NK-92 treated with Interleukin-12 subunit alpha and Interleukin-12 subunit beta, amount 100 ng/mL, for 24 hours (cell line): ENCODE results near the gene OR2AT4.
"Not testable (repeated sequence)": the region's sequence is repeated elsewhere in the genome, so short reads cannot be mapped to it uniquely, and the experiment has no call there.

Source experiments
- DNase-seq: peaks from one replicate; lab custom pipeline; 2025; lab: John Stamatoyannopoulos, UW

The OR2AT4 gene

DNA sequence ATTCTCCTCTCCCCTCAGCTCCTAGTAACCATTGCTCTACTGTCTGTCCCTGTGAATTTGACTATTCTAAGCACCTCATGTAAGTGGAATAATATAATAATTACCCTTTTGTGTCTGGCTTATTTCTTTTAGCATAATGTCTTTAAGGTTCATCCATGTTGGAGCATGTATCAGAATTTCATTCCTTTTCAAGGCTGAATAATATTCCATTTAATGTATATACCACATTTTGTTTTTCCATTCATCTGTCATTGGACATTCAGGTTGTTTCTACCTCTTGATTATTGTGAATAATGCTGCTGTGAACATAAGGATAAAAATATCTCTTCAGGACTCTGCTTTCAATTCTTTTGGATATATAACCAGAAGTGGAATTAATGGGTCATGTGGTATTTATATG lies 28.1 kb downstream of the OR2AT4 start:
- no peak for DNase-seq

DNA sequence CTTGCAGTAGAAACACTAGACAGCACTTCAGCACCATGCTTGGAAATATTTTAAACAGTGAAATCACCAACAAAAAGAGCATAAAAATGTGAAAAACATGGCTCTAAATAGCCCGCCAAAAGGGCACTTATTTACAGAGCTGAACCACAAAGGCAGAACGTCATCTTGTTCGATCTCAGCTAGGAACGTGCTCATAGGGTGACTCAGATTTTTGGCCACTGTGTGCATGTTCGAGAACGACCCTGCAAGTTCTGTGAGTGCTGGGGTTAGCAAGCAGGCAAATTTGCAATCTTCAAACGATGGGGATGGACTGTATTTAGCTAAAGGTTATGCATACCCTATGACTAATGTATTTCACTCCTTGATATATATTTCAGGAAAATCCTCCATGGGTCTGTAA lies 30.6 kb downstream of the OR2AT4 start:
- DNase-seq, result no peak

DNA sequence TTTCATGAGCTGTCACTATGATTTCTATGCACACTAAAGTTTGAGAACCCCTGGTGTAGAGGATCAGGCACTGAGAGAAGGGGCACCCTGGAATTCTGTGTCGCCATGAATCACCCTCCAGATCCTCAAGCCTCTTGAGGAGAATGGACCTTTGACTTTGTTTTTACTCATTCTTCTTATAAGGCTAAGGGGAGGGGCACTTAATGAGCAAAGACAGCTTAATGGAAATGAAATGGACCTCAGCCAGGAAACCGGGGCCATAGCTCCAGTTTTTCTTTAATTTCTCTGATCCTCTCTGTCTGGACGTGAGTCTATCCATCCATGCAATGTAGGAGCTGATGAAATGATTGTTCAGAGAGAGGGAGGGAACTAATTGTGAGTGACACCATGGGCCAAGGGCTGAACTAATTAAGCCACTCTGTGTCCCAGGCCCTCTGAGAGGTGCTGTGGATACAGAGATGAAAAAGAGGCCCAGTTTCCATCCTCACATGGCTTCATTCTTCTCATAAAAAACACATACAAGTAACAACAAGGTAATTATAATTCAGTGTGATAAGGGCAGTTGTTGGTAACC lies 32.8 kb downstream of the OR2AT4 start:
- no peak for DNase-seq

DNA sequence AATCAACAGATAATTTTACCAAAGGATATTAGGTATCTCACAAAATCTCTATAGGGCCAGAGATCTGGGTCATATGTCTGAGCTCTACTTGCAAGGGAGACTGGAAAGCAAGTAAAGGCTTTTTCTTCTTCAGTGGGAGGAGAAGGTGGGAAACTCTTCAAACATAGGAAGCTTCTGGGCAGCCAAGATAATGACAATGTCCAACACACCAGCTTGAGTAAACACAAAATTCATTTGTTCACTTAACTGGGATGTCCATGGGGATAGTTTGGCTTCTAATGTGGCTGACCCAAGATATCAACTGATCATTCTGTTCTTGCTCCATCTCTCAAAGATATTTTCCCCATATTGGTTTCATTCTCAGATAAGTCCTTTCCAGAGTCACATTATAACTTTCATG lies 37.4 kb downstream of the OR2AT4 start:
- no peak for DNase-seq

- no peak for DNase-seq
Measured at GRCh38 chr11:75056814-75057213, 39.9 kb downstream of the OR2AT4 start.

- no peak for DNase-seq
Measured at GRCh38 chr11:75055511-75055910, 41.2 kb downstream of the OR2AT4 start.

DNA sequence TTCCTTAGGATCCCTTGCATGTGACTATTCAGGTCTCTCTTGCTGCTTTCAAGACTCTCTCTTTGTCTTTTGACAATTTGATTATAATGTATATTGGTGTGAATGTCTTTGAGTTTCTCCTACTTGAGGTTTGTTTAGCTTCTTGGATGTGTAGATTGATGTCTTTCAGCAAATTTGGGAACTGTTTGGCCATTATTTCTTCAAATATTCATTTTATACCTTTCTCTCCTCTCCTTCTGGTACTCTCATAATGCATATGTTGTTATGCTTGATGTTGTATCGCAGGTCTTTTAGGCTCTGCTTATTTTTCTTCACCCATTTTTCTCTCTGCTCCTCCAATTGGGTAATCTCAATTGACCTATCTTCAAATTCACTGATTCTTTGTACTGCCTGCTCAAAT lies 44.2 kb downstream of the OR2AT4 start:
- DNase-seq, result no peak

GRCh38 chr11:75051043-75051442 lies 45.6 kb downstream of the OR2AT4 start:
- no peak for DNase-seq

DNA sequence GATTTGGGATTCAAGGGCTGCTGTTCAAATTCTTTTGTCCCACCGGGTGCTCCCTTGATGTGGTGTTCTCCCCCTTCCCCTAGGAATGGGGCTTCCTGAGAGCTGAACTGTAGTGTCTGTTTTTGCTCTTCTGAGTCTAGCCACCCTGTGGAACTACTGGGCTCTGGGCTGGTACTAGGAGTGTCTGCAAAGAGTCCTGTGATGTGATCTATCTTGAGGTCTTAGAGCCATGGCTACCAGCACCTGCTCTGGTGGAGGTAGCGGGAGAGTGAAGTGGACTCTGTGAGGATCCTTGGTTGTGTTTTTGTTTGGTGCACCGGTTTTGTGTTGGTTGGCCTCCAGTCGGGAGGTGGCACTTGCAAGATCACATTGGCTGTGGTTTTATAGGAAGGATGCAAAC lies 46.2 kb downstream of the OR2AT4 start:
- no peak for DNase-seq

GRCh38 chr11:75049501-75050266 lies 47.0 kb downstream of the OR2AT4 start:
- not testable (repeated sequence) for DNase-seq

GRCh38 chr11:75047191-75047590 lies 49.5 kb downstream of the OR2AT4 start:
- DNase-seq, result no peak

GRCh38 chr11:75046668-75047067 lies 50.0 kb downstream of the OR2AT4 start:
- not testable (repeated sequence) for DNase-seq

DNA sequence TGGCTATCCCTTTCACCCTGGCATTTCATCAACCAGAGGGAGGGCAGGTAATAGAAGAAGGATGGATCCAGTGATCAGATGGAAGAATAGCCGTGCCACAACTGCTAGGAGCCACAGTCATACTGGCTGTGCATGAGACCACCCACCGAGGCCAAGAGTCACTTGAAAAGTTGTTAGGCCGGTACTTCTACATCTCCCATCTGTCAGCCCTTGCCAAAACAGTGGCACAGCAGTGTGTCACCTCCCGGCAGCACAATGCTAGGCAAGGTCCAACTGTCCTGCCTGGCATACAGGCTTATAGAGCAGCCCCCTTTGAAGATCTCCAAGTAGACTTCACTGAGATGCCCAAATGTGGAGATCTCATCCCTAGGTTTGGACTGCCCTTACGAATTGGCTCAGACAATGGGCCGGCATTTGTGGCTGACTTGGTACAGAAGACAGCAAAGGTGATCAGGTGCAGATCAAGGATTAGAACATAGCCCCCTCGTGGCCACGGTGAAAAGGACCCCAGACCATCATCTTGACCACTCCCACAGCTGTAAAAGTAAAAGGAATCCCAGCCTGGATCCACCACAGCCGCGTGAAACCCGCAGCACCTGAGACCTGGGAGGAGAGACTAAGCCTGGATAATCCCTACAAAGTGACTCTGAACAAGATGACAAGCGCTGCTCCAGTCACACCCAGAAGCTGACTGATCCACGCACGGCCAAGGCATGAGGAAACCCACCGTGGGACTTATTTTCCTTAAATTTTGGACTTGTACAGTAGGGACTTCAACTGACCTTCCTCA lies 52.1 kb downstream of the OR2AT4 start:
- DNase-seq, result not testable (repeated sequence)

DNA sequence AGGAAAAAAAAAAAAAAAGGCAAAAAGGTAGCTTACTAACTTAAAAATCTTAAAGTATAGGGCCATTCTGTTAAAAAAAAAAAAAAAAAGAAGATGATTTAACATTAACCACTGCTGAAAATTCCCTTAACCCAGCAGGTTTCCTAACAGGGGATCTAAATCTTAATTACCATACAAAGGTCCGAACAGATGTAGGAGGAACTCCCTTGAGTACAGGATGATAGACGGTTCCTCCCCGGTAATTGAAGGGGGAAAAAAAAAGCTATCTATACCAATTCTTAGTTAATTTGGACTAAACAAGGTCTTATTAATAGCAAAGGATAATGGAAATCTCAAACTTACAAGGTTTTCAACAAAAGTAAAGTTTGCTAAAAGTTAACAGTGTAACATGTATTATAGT lies 54.9 kb downstream of the OR2AT4 start:
- not testable (repeated sequence) for DNase-seq

- no peak for DNase-seq
Measured at GRCh38 chr11:75041263-75041662, 55.4 kb downstream of the OR2AT4 start.

DNA sequence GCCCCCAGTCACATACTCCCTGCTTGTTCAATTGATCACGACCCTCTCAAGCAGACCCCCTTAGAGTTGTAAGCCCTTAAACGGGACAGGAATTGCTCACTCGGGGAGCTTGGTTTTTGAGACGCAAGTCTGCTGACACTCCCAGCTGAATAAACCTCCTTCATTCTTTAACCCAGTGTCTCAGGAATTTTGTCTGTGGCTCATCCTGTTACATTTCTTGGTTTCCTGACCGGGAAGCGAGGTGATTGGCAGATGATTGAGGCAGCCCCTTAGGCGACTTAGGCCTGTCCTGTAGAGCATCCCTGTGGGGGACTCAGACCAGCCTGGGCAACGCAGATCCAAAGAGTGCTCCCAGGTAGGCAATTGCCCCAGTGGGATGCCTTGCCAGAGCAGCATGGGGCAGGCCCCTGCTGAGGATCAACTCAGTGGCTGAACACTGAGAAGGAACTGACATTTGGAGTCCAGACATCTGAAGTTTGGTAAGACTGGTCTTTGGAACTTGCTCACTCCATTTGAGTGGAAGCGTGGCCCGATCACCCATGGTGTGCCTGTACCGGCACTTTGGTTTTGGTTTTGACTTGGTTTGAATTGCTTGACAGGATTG lies 56.4 kb downstream of the OR2AT4 start:
- no peak for DNase-seq

- no peak for DNase-seq
Measured at GRCh38 chr11:75035911-75036565, 60.6 kb downstream of the OR2AT4 start.

GRCh38 chr11:75035256-75035655 lies 61.4 kb downstream of the OR2AT4 start:
- no peak for DNase-seq

DNA sequence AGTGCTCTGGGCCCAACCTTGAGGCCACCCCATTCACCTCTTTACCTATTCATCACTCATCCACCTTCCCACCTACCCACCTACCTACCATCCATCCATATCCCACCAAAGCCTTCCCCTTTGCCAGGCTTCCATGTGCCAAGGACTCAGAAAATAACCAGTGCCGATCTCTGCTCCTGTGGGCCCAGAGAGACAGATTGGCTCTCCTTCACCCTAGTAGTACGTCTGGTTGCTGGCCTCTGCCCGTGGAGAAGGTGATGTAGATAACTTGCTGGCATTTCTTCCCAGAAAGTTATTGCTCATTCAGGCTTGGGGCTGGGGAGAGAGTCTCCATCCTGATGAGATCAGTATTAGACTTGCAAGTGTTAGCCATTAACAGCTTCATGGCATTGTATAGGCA lies 62.8 kb downstream of the OR2AT4 start:
- DNase-seq, result no peak

DNA sequence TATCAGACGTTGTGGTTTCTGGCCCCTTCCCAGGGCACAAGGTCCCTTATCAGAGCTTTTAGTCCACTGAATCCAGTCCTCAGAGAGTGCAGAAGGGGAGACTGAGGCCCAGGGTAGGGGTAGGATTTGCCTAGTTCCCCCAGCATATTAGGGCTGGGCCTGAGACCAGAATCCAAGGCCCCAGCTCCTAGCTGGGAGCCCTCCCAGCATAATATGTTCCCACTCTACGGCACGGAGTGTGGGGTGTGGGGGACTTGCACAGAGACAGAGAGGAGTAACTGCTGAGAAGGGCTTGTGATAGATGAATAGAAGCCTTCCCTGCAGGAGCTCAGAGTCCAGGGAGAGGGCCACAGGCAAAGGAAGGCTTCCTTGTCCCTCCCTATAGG lies 64.1 kb downstream of the OR2AT4 start:
- no peak for DNase-seq

DNA sequence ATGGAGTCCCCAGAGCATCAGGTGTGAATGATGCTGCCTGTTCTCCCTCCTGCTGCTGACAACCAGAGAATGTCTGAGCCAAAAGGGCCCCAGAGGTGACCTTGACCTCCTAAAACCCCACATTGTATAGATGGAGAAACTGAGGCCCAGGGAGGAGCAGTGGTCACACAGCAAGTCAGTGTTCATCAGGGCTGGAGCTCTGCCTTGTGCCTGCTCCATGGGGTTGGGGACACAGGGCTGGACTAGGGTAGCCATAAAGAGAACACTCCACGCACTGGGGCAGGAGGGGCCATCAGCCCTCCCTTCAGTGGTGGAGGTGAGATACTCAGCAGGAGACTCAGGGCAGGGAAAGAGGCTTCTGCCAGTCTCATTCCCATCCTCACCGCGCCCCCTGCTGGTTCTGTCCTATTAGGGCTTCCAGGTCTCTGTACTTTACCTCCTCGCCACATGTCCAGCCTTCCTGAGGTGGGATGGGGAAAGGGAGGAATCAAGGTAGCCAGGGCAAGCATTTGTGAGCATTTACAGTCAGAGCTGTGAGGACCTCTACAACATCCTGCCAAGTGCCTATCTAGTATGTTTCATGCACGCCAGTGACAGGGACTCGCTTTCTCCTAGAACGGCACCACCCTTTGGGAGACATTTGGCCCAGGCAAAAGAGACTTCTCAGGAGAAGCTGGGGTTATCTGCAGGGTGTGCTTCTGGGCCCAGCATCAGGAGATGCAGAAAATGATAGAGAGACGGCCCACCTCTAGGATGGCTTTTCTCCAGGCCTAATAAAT lies 64.7 kb downstream of the OR2AT4 start:
- peak; percentile 42 for DNase-seq
